ENCODE measurements around the gene OTOP1.
"Not testable (repeated sequence)": the region's sequence is repeated elsewhere in the genome, so short reads cannot be mapped to it uniquely, and the experiment has no call there.

The OTOP1 gene

GRCh38 chr4:4226606-4227438 lies at the start of gene OTOP1:
Gene OTOP1 (minus strand): TSS chr4:4226929. CDS start chr4:4226864, 65 bp downstream.
- in situ Hi-C loops (cut with MboI; ENCODE audit: low sequenced_read_pairs) = no loop called here
- Histone ChIP-seq H3K4me1 (no peaks in the 10 kb centered on the region), H3K36me3 (replicated peaks) (no peaks in the 10 kb centered on the region), H3K4me3 (no peak within 1 kb of the TSS), H3K9me3 (no peaks in the 10 kb centered on the region), H3K27me3 (ENCODE audit: low read depth) (peaks cover 22% of the 10 kb centered on the region)
- no peak for DNase-seq (ENCODE audit: low spot score in 2 of 2)

- H3K4me3 ChIP-seq = no peak overlapping the region
- no peaks in the 10 kb centered on the region for H3K9me3 ChIP-seq
- peaks cover 77% of the 10 kb centered on the region for H3K36me3 ChIP-seq (replicated peaks)
- H3K27me3 ChIP-seq (ENCODE audit: low read depth) = no peaks in the 10 kb centered on the region
- in situ Hi-C loops (cut with MboI; ENCODE audit: low sequenced_read_pairs) = no loop called here
- no peak for DNase-seq (ENCODE audit: low spot score in 2 of 2)
- H3K4me1 ChIP-seq = no peaks in the 10 kb centered on the region
Measured at GRCh38 chr4:4274226-4274625, 47.5 kb upstream of the OTOP1 start.

GRCh38 chr4:4271912-4272311 lies 45.2 kb upstream of the OTOP1 start:
- Histone ChIP-seq H3K36me3 (replicated peaks) (peaks cover 78% of the 10 kb centered on the region), H3K4me3 (no peak overlapping the region), H3K27me3 (ENCODE audit: low read depth) (no peaks in the 10 kb centered on the region), H3K4me1 (no peaks in the 10 kb centered on the region), H3K9me3 (no peaks in the 10 kb centered on the region)
- in situ Hi-C loops (cut with MboI; ENCODE audit: low sequenced_read_pairs) = no loop called here
- DNase-seq (ENCODE audit: low spot score in 2 of 2) = peak in 1 of 2 experiments; percentile 29

GRCh38 chr4:4270529-4270928 lies 43.8 kb upstream of the OTOP1 start:
- Histone ChIP-seq H3K4me3 (no peak overlapping the region), H3K36me3 (replicated peaks) (peaks cover 66% of the 10 kb centered on the region), H3K9me3 (no peaks in the 10 kb centered on the region), H3K4me1 (no peaks in the 10 kb centered on the region), H3K27me3 (ENCODE audit: low read depth) (no peaks in the 10 kb centered on the region)
- in situ Hi-C loops (cut with MboI; ENCODE audit: low sequenced_read_pairs) = no loop called here
- DNase-seq (ENCODE audit: low spot score in 2 of 2) = no peak

GRCh38 chr4:4269856-4270255 lies 43.1 kb upstream of the OTOP1 start:
- no peaks in the 10 kb centered on the region for H3K27me3 ChIP-seq (ENCODE audit: low read depth)
- H3K36me3 ChIP-seq (replicated peaks) = peaks cover 60% of the 10 kb centered on the region
- in situ Hi-C loops (cut with MboI; ENCODE audit: low sequenced_read_pairs) = no loop called here
- H3K9me3 ChIP-seq = no peaks in the 10 kb centered on the region
- no peak overlapping the region for H3K4me3 ChIP-seq
- no peak for DNase-seq (ENCODE audit: low spot score in 2 of 2)
- H3K4me1 ChIP-seq = no peaks in the 10 kb centered on the region

- Histone ChIP-seq H3K4me1 (no peaks in the 10 kb centered on the region), H3K9me3 (no peaks in the 10 kb centered on the region), H3K27me3 (ENCODE audit: low read depth) (no peaks in the 10 kb centered on the region), H3K36me3 (replicated peaks) (peaks cover 54% of the 10 kb centered on the region), H3K4me3 (no peak overlapping the region)
- DNase-seq (ENCODE audit: low spot score in 2 of 2) = no peak
- in situ Hi-C loops (cut with MboI; ENCODE audit: low sequenced_read_pairs) = no loop called here
Measured at GRCh38 chr4:4269331-4269731, 42.6 kb upstream of the OTOP1 start.

GRCh38 chr4:4268776-4269175 lies 42.0 kb upstream of the OTOP1 start:
- H3K4me1 ChIP-seq = no peaks in the 10 kb centered on the region

GRCh38 chr4:4267981-4268380 lies 41.3 kb upstream of the OTOP1 start:
- DNase-seq (ENCODE audit: low spot score in 2 of 2) = no peak
- Histone ChIP-seq H3K4me1 (no peaks in the 10 kb centered on the region), H3K36me3 (replicated peaks) (peaks cover 43% of the 10 kb centered on the region), H3K27me3 (ENCODE audit: low read depth) (no peaks in the 10 kb centered on the region), H3K4me3 (no peak overlapping the region), H3K9me3 (no peaks in the 10 kb centered on the region)
- in situ Hi-C loops (cut with MboI; ENCODE audit: low sequenced_read_pairs) = no loop called here

More at GRCh38 chr4:4268776-4269175, 42.0 kb upstream of the OTOP1 start:
- in situ Hi-C loops (cut with MboI; ENCODE audit: low sequenced_read_pairs) = no loop called here
- Histone ChIP-seq H3K36me3 (replicated peaks) (peaks cover 51% of the 10 kb centered on the region), H3K4me3 (no peak overlapping the region), H3K9me3 (no peaks in the 10 kb centered on the region), H3K27me3 (ENCODE audit: low read depth) (no peaks in the 10 kb centered on the region)
- DNase-seq (ENCODE audit: low spot score in 2 of 2) = no peak

- DNase-seq (ENCODE audit: low spot score in 2 of 2) = peak in 1 of 2 experiments; percentile 33
- Histone ChIP-seq H3K36me3 (replicated peaks) (no peaks in the 10 kb centered on the region), H3K9me3 (no peaks in the 10 kb centered on the region), H3K27me3 (ENCODE audit: low read depth) (no peaks in the 10 kb centered on the region), H3K4me3 (no peak overlapping the region), H3K4me1 (no peaks in the 10 kb centered on the region)
- in situ Hi-C loops (cut with MboI; ENCODE audit: low sequenced_read_pairs) = no loop called here
Measured at GRCh38 chr4:4260185-4260751, 33.5 kb upstream of the OTOP1 start.

GRCh38 chr4:4259484-4260100 lies 32.9 kb upstream of the OTOP1 start:
- Histone ChIP-seq H3K4me1 (no peaks in the 10 kb centered on the region), H3K36me3 (replicated peaks) (no peaks in the 10 kb centered on the region), H3K4me3 (no peak overlapping the region), H3K9me3 (no peaks in the 10 kb centered on the region), H3K27me3 (ENCODE audit: low read depth) (no peaks in the 10 kb centered on the region)
- in situ Hi-C loops (cut with MboI; ENCODE audit: low sequenced_read_pairs) = no loop called here
- DNase-seq (ENCODE audit: low spot score in 2 of 2) = no peak

- H3K4me3 ChIP-seq; H3K36me3 ChIP-seq (replicated peaks); in situ Hi-C loops (cut with MboI; ENCODE audit: low sequenced_read_pairs); H3K9me3 ChIP-seq; DNase-seq (ENCODE audit: low spot score in 2 of 2); H3K4me1 ChIP-seq; H3K27me3 ChIP-seq (ENCODE audit: low read depth): not testable (repeated sequence)
Measured at GRCh38 chr4:4257705-4258104, 31.0 kb upstream of the OTOP1 start.

- Histone ChIP-seq H3K36me3 (replicated peaks) (no peaks in the 10 kb centered on the region), H3K27me3 (ENCODE audit: low read depth) (no peaks in the 10 kb centered on the region), H3K4me3 (no peak overlapping the region), H3K9me3 (no peaks in the 10 kb centered on the region), H3K4me1 (no peaks in the 10 kb centered on the region)
- DNase-seq (ENCODE audit: low spot score in 2 of 2) = no peak
- in situ Hi-C loops (cut with MboI; ENCODE audit: low sequenced_read_pairs) = no loop called here
Measured at GRCh38 chr4:4256799-4257198, 30.1 kb upstream of the OTOP1 start.

- Histone ChIP-seq H3K4me1 (no peaks in the 10 kb centered on the region), H3K36me3 (replicated peaks) (no peaks in the 10 kb centered on the region), H3K4me3 (no peak overlapping the region), H3K9me3 (no peaks in the 10 kb centered on the region), H3K27me3 (ENCODE audit: low read depth) (no peaks in the 10 kb centered on the region)
- DNase-seq (ENCODE audit: low spot score in 2 of 2) = no peak
- in situ Hi-C loops (cut with MboI; ENCODE audit: low sequenced_read_pairs) = no loop called here
Measured at GRCh38 chr4:4254666-4255065, 27.9 kb upstream of the OTOP1 start.

- no peak for DNase-seq (ENCODE audit: low spot score in 2 of 2)
Measured at GRCh38 chr4:4254199-4254598, 27.5 kb upstream of the OTOP1 start.

More at GRCh38 chr4:4254199-4254598, 27.5 kb upstream of the OTOP1 start:
- no peaks in the 10 kb centered on the region for H3K27me3 ChIP-seq (ENCODE audit: low read depth)
- H3K36me3 ChIP-seq (replicated peaks) = no peaks in the 10 kb centered on the region
- in situ Hi-C loops (cut with MboI; ENCODE audit: low sequenced_read_pairs) = no loop called here
- H3K4me3 ChIP-seq = no peak overlapping the region
- no peaks in the 10 kb centered on the region for H3K9me3 ChIP-seq
- H3K4me1 ChIP-seq = no peaks in the 10 kb centered on the region
